Mammary epithelial cell (primary cell): ENCODE data around the gene CHRM2.

ENCODE experiments used
- CTCF ChIP-seq, 2 donors: IDR thresholded peaks in 1 of 2; conservative IDR thresholded peaks in 1 of 2; 2 replicates each; pipeline ENCODE4 v1.5.1; 2011 to 2012; ENCODE audit warnings: inconsistent platforms in 2 of 2, low read length in 2 of 2, mild to moderate bottlenecking in 2 of 2, control low read depth in 1 of 2, low read depth in 1 of 2; ENCODE audit not compliant: insufficient read depth in 1 of 2; ENCODE audit errors: extremely low read depth in 1 of 2
- EZH2 ChIP-seq: IDR thresholded peaks from 2 replicates; pipeline ENCODE4 v1.6.1; 2012; ENCODE audit warnings: low read length, inconsistent platforms, borderline replicate concordance

- TF ChIP-seq CTCF (conservative IDR thresholded peaks at IDR 0.05 in 1 of 2, IDR thresholded peaks at IDR 0.05 in 1 of 2; ENCODE audit: extremely low read depth in 1 of 2, insufficient read depth in 1 of 2, low read depth in 1 of 2, low read length in 2 of 2) (no peak), EZH2 (no peak)
Observed at GRCh38 chr7:136998495-136998894, 130.0 kb downstream of the CHRM2 start.
